Transverse colon (tissue), 4 donors: ENCODE data around the gene PCED1B. TPM values are rescaled to one million over a fixed set of nuclear protein-coding genes. Genes with fewer than 3 reads are reported as not detected.
"Not testable (repeated sequence)": the region's sequence is repeated elsewhere in the genome, so short reads cannot be mapped to it uniquely, and the experiment has no call there.

Experiments used
- DNase-seq: peaks from one replicate; pipeline ENCODE4 v3.0.0-alpha.2; 2019
- H3K27ac ChIP-seq, 4 donors: fragments of 200-600 bp; sonication (generic); 2 replicates each; pipeline ENCODE4 v1.5.1; 2016 to 2018; ENCODE audit warnings: inconsistent platforms in 4 of 4
- H3K27me3 ChIP-seq: fragments of 200-600 bp; sonication (generic); 2 replicates; pipeline ENCODE4 v1.5.1; 2017; ENCODE audit warnings: inconsistent platforms
- H3K36me3 ChIP-seq, 4 donors: fragments of 200-600 bp; sonication (generic); 2 replicates each; pipeline ENCODE4 v1.5.1; 2017 to 2019; ENCODE audit warnings: inconsistent platforms in 4 of 4
- H3K4me1 ChIP-seq, 4 donors: fragments of 200-600 bp; sonication (generic); 2 replicates each; pipeline ENCODE4 v1.5.1; 2017 to 2020; ENCODE audit warnings: inconsistent platforms in 4 of 4
- H3K4me3 ChIP-seq, 4 donors: fragments of 200-600 bp; sonication (generic); 1 replicate in 1 of 4; 2 replicates in 3 of 4; pipeline versions ENCODE4 v1.5.1 to v1.6.1; 2017 to 2019; ENCODE audit warnings: inconsistent platforms in 4 of 4
- H3K9me3 ChIP-seq, 2 donors: fragments of 200-600 bp; sonication (generic); 2 replicates each; pipeline ENCODE4 v1.5.1; 2017 to 2019; ENCODE audit warnings: inconsistent platforms in 2 of 2
- CTCF ChIP-seq, 5 experiments: fragments of 200-600 bp in 3 of 5; fragments of 450-650 bp in 2 of 5; sonication (generic) in 3 of 5; IDR thresholded peaks; 1 replicate in 2 of 5; 2 replicates in 3 of 5; pipeline ENCODE4 v1.5.1; 2016 to 2017; ENCODE audit warnings: antibody characterized with exemption in 5 of 5, inconsistent platforms in 3 of 5, mild to moderate bottlenecking in 2 of 5, moderate library complexity in 1 of 5
- EP300 ChIP-seq: sonication (generic); formaldehyde crosslinking; IDR thresholded peaks from one replicate; pipeline ENCODE4 v1.6.1; 2017; ENCODE audit warnings: antibody characterized with exemption, low read depth
- POLR2A ChIP-seq: fragments of 450-650 bp; IDR thresholded peaks from one replicate; pipeline ENCODE4 v1.6.1; 2016; ENCODE audit warnings: antibody characterized with exemption, mild to moderate bottlenecking, moderate library complexity
- POLR2AphosphoS5 ChIP-seq, 3 donors: sonication (generic); formaldehyde crosslinking; IDR thresholded peaks; one replicate each; pipeline ENCODE4 v1.6.1; 2016; ENCODE audit warnings: antibody characterized with exemption in 3 of 3
- WGBS, 2 donors: methylation state at CpG; one replicate each; pipeline ENCODE4 v1.1.5; 2018; ENCODE audit warnings: low coverage in 1 of 2; 5-methylcytosine and 5-hydroxymethylcytosine counted together
- in situ Hi-C, 4 donors: fragments of 200-750 bp; cut with MboI; loops; one replicate each; pipeline versions ENCODE4 v1.15.0 to v1.15.1; 2017; ENCODE audit warnings: low sequenced_read_pairs in 3 of 4, low pct_ligation_motif_present in 1 of 4, low pct_unique_long_range_greater_than_20kb in 1 of 4
- intact Hi-C: fragments of 100-400 bp; cut with DNase I; formaldehyde crosslinking; loops from one replicate; pipeline ENCODE4 v1.15.1; 2023; ENCODE audit warnings: low total_unique reads
- total RNA-seq, 4 donors: library from RNA; depleted of rRNA; stranded (reverse); fragments of >200 nt; gene quantifications; one replicate each; pipeline ENCODE4 v1.1.0, GENCODE V29; 2016

The PCED1B gene
- total RNA-seq, 4 donors from 2014 or later, result 2.7 to 52.0 (median 3.0) TPM; not detected in 1

- in situ Hi-C loops (no loop called here), intact Hi-C loops (no loop called here)
- H3K27me3 ChIP-seq, result no peaks in the 10 kb centered on the region
- no peak for TF ChIP-seq CTCF (IDR thresholded peaks at IDR 0.05)
- TF ChIP-seq POLR2A, result no peak
- TF ChIP-seq POLR2AphosphoS5 (IDR thresholded peaks at IDR 0.05), result no peak
- no peak for TF ChIP-seq EP300
- no peak for DNase-seq
- H3K27ac ChIP-seq, result no peak overlapping the region
- no peaks in the 10 kb centered on the region for H3K9me3 ChIP-seq
- H3K4me1 ChIP-seq, result no peaks in the 10 kb centered on the region
- no peak overlapping the region for H3K4me3 ChIP-seq
- 70 to 76% methylated on average over 2 of the region's 2 CpGs for WGBS, 2 donors
- no peaks in the 10 kb centered on the region for H3K36me3 ChIP-seq
Measured at GRCh38 chr12:47112679-47113078, 33.3 kb downstream of the PCED1B start.

- no peaks in the 10 kb centered on the region for H3K9me3 ChIP-seq
- 78 to 87% methylated on average over 4 to 5 of the region's 5 CpGs for WGBS, 2 donors
- H3K4me3 ChIP-seq, result no peak overlapping the region
- H3K4me1 ChIP-seq, result no peaks in the 10 kb centered on the region
- intact Hi-C loops, result no loop called here
- no peaks in the 10 kb centered on the region for H3K27me3 ChIP-seq
- no peak overlapping the region for H3K27ac ChIP-seq
- TF ChIP-seq CTCF (IDR thresholded peaks at IDR 0.05) (no peak), POLR2A (no peak), POLR2AphosphoS5 (IDR thresholded peaks at IDR 0.05) (no peak), EP300 (no peak)
- in situ Hi-C loops, result no loop called here
- DNase-seq, result no peak
- no peaks in the 10 kb centered on the region for H3K36me3 ChIP-seq
Measured at GRCh38 chr12:47114481-47114892, 35.1 kb downstream of the PCED1B start.

- DNase-seq, H3K4me1 ChIP-seq, H3K27ac ChIP-seq, H3K4me3 ChIP-seq, H3K9me3 ChIP-seq, H3K27me3 ChIP-seq, H3K36me3 ChIP-seq, in situ Hi-C loops, intact Hi-C loops: not testable (repeated sequence)
- WGBS, 2 donors, result 79 to 100% methylated on average over 1 to 3 of the region's 3 CpGs
Measured at GRCh38 chr12:47117305-47117704, 37.9 kb downstream of the PCED1B start.

GRCh38 chr12:47120736-47121135 is 41.3 kb downstream of the PCED1B start:
- Histone ChIP-seq H3K27me3 (no peaks in the 10 kb centered on the region), H3K27ac (no peak overlapping the region), H3K36me3 (no peaks in the 10 kb centered on the region), H3K4me1 (peaks cover 0 to 15% (median 0%) of the 10 kb centered on the region in 4 donors), H3K9me3 (no peaks in the 10 kb centered on the region), H3K4me3 (no peak overlapping the region)
- intact Hi-C loops, result no loop called here
- TF ChIP-seq EP300 (no peak), CTCF (IDR thresholded peaks at IDR 0.05) (no peak), POLR2A (no peak), POLR2AphosphoS5 (IDR thresholded peaks at IDR 0.05) (no peak)
- in situ Hi-C loops, result no loop called here
- no peak for DNase-seq
- 89 to 93% methylated on average over 3 of the region's 3 CpGs for WGBS, 2 donors

- in situ Hi-C loops (no loop called here), intact Hi-C loops (no loop called here)
- H3K27me3 ChIP-seq, result no peaks in the 10 kb centered on the region
- WGBS, 2 donors, result 89 to 94% methylated on average over 2 to 5 of the region's 5 CpGs
- DNase-seq, result no peak
- H3K4me3 ChIP-seq, result no peak overlapping the region
- no peak overlapping the region for H3K27ac ChIP-seq
- no peak for TF ChIP-seq POLR2AphosphoS5 (IDR thresholded peaks at IDR 0.05)
- no peak for TF ChIP-seq POLR2A
- no peak for TF ChIP-seq CTCF (IDR thresholded peaks at IDR 0.05)
- no peak for TF ChIP-seq EP300
- H3K9me3 ChIP-seq, result no peaks in the 10 kb centered on the region
- H3K4me1 ChIP-seq, result peaks cover 0 to 15% (median 0%) of the 10 kb centered on the region in 4 donors
- H3K36me3 ChIP-seq, result no peaks in the 10 kb centered on the region
Measured at GRCh38 chr12:47121146-47121545, 41.7 kb downstream of the PCED1B start.
